Hepatocyte (in vitro differentiated cells): Measurements from ENCODE around the gene KDELR1. TPM values are rescaled to one million over a fixed set of nuclear protein-coding genes. Genes with fewer than 3 reads are reported as not detected.
"Not testable (repeated sequence)": the region's sequence is repeated elsewhere in the genome, so short reads cannot be mapped to it uniquely, and the experiment has no call there.

ENCODE experiments used
- DNase-seq: peaks from one replicate; pipeline ENCODE4 v3.0.0-alpha.2; 2016; ENCODE audit warnings: low spot score
- H2AFZ ChIP-seq: fragments of 200-600 bp; sonication (generic); 2 replicates; pipeline ENCODE4 v1.6.0; 2016; ENCODE audit warnings: antibody characterized with exemption, mild to moderate bottlenecking
- H3K27ac ChIP-seq: fragments of 200-600 bp; sonication (generic); 2 replicates; pipeline ENCODE4 v1.5.1; 2016; ENCODE audit warnings: mild to moderate bottlenecking
- H3K27me3 ChIP-seq: fragments of 200-600 bp; sonication (generic); 2 replicates; pipeline ENCODE4 v1.6.1; 2016
- H3K36me3 ChIP-seq: fragments of 200-600 bp; sonication (generic); replicated peaks from 2 replicates; pipeline ENCODE4 v1.5.1; 2016; ENCODE audit warnings: low read depth; ENCODE audit not compliant: insufficient read depth
- H3K4me1 ChIP-seq: fragments of 200-600 bp; sonication (generic); 2 replicates; pipeline ENCODE4 v1.5.1; 2016; ENCODE audit warnings: mild to moderate bottlenecking, moderate library complexity; ENCODE audit not compliant: insufficient read depth
- H3K4me2 ChIP-seq: fragments of 200-600 bp; sonication (generic); 2 replicates; pipeline ENCODE4 v1.6.0; 2016
- H3K4me3 ChIP-seq: fragments of 200-600 bp; sonication (generic); 2 replicates; pipeline ENCODE4 v1.5.1; 2016; ENCODE audit warnings: mild to moderate bottlenecking
- H3K79me2 ChIP-seq: fragments of 200-600 bp; sonication (generic); 2 replicates; pipeline ENCODE4 v1.6.0; 2017; ENCODE audit warnings: mild to moderate bottlenecking
- H3K9me2 ChIP-seq: fragments of 200-600 bp; sonication (generic); replicated peaks from 2 replicates; pipeline ENCODE4 v1.6.0; 2017; ENCODE audit warnings: mild to moderate bottlenecking; ENCODE audit not compliant: insufficient read depth
- H3K9me3 ChIP-seq: fragments of 200-600 bp; sonication (generic); 2 replicates; pipeline ENCODE4 v1.5.1; 2016; ENCODE audit warnings: low read depth, mild to moderate bottlenecking
- H4K20me1 ChIP-seq: fragments of 200-600 bp; sonication (generic); 2 replicates; pipeline ENCODE4 v1.6.0; 2016; ENCODE audit warnings: mild to moderate bottlenecking; ENCODE audit not compliant: insufficient read depth, poor library complexity, severe bottlenecking
- CTCF ChIP-seq: fragments of 200-600 bp; sonication (generic); IDR thresholded peaks from 2 replicates; pipeline ENCODE4 v1.5.1; 2016; ENCODE audit warnings: antibody characterized with exemption, mild to moderate bottlenecking; ENCODE audit not compliant: poor library complexity
- EZH2 ChIP-seq: fragments of 200-600 bp; sonication (generic); IDR thresholded peaks from 2 replicates; pipeline ENCODE4 v1.6.1; 2016; ENCODE audit warnings: antibody characterized with exemption, mild to moderate bottlenecking, borderline replicate concordance
- EZH2phosphoT487 ChIP-seq: fragments of 200-600 bp; sonication (generic); IDR thresholded peaks from one replicate; pipeline ENCODE4 v1.6.1; 2018; ENCODE audit warnings: antibody characterized with exemption, mild to moderate bottlenecking, low read depth, moderate library complexity; ENCODE audit not compliant: unreplicated experiment, severe bottlenecking
- WGBS: methylation state at CpG from one replicate; pipeline ENCODE4 v1.1.6; 2016; ENCODE audit warnings: low lambda C conversion rate; ENCODE audit errors: missing lambda C conversion rate; 5-methylcytosine and 5-hydroxymethylcytosine counted together
- polyA plus RNA-seq: library from polyadenylated mRNA; unstranded; fragments of >200 nt; fragmentation: Nextera tagmentation; extraction: Ambion mirVana; gene quantifications from 2 replicates; pipeline ENCODE4 v1.2.1, GENCODE V29; 2016
- total RNA-seq: library from RNA; depleted of rRNA; stranded (reverse); fragments of >200 nt; gene quantifications from 2 replicates; pipeline ENCODE4 v1.2.3, GENCODE V29; 2014

KDELR1 gene
- total and polyA plus RNA-seq, 2 experiments from 2014 or later: 179 to 288 TPM

GRCh38 chr19:48393559-48394330 lies 2.4 kb upstream of the KDELR1 start, which contains the start of gene GRIN2D:
GRIN2D (plus strand) TSS chr19:48393668; CDS start chr19:48398393, 4,725 bp downstream.
- H3K27me3 ChIP-seq: peaks cover 50% of the 10 kb centered on the region
- peaks cover 22% of the 10 kb centered on the region for H3K79me2 ChIP-seq
- peak; percentile 64 for DNase-seq
- H3K9me2 ChIP-seq: no peaks in the 10 kb centered on the region
- peak within 1 kb of the TSS; percentile 49 for H2AFZ ChIP-seq
- peaks cover 38% of the 10 kb centered on the region for H3K4me1 ChIP-seq
- peak within 1 kb of the TSS; percentile 45 for H3K4me3 ChIP-seq
- no peaks in the 10 kb centered on the region for H3K36me3 ChIP-seq
- no peaks in the 10 kb centered on the region for H3K9me3 ChIP-seq
- TF ChIP-seq EZH2: peak; percentile 65
- TF ChIP-seq EZH2phosphoT487: no peak
- TF ChIP-seq CTCF: peak; percentile 6
- peak within 1 kb of the TSS; percentile 95 for H3K4me2 ChIP-seq
- H3K27ac ChIP-seq: no peak within 1 kb of the TSS
- WGBS: 4% methylated on average over 15 of the region's 40 CpGs
- no peaks in the 10 kb centered on the region for H4K20me1 ChIP-seq

GRCh38 chr19:48392860-48393558 lies 1.7 kb upstream of the KDELR1 start:
- TF ChIP-seq EZH2phosphoT487 (no peak), CTCF (no peak), EZH2 (no peak)
- WGBS: 86% methylated on average over 13 of the region's 15 CpGs
- no peak for DNase-seq
- no peaks in the 10 kb centered on the region for H3K36me3 ChIP-seq
- peaks cover 26% of the 10 kb centered on the region for H3K79me2 ChIP-seq
- no peak overlapping the region for H3K27ac ChIP-seq
- no peaks in the 10 kb centered on the region for H3K9me3 ChIP-seq
- H3K27me3 ChIP-seq: peaks cover 48% of the 10 kb centered on the region
- no peak overlapping the region for H3K4me3 ChIP-seq
- peak overlapping the region; percentile 49 for H2AFZ ChIP-seq
- peaks cover 3% of the 10 kb centered on the region for H4K20me1 ChIP-seq
- peaks cover 37% of the 10 kb centered on the region for H3K4me1 ChIP-seq
- peak overlapping the region; percentile 95 for H3K4me2 ChIP-seq
- no peaks in the 10 kb centered on the region for H3K9me2 ChIP-seq

- not testable (repeated sequence) for H3K27ac ChIP-seq, H3K9me2 ChIP-seq, H4K20me1 ChIP-seq, H3K4me2 ChIP-seq, H2AFZ ChIP-seq, H3K9me3 ChIP-seq, H3K4me3 ChIP-seq, H3K36me3 ChIP-seq, DNase-seq
- H3K4me1 ChIP-seq: peaks cover 26% of the 10 kb centered on the region
- peaks cover 38% of the 10 kb centered on the region for H3K27me3 ChIP-seq
- H3K79me2 ChIP-seq: peaks cover 30% of the 10 kb centered on the region
- WGBS: no CpG with 5 or more reads among the region's 1 CpG
These were observed 624 bp upstream of the KDELR1 start for GRCh38 chr19:48392006-48392344.
